ENCODE data around the gene ANO3.

Gene ANO3

GRCh38 chr11:26510164-26510563, 178.2 kb downstream of the ANO3 start:
- no peak for DNase-seq

- no peak for DNase-seq
Observed at GRCh38 chr11:26510756-26511155, 178.8 kb downstream of the ANO3 start.

GRCh38 chr11:26512196-26512595, 180.3 kb downstream of the ANO3 start:
- no peak for DNase-seq

GRCh38 chr11:26519469-26519868, 187.5 kb downstream of the ANO3 start:
- no peak for DNase-seq

GRCh38 chr11:26522912-26523610, 191.1 kb downstream of the ANO3 start:
- DNase-seq, result peak; percentile 0

- no peak for DNase-seq
Observed at GRCh38 chr11:26527685-26528084, 195.8 kb downstream of the ANO3 start.

- no peak for DNase-seq
Observed at GRCh38 chr11:26537341-26537740, 205.4 kb downstream of the ANO3 start.

- no peak for DNase-seq
Observed at GRCh38 chr11:26539517-26539916, 207.6 kb downstream of the ANO3 start.

GRCh38 chr11:26541870-26542269, 209.9 kb downstream of the ANO3 start:
- no peak for DNase-seq

- DNase-seq, result no peak
Observed at GRCh38 chr11:26549176-26549575, 217.2 kb downstream of the ANO3 start.

GRCh38 chr11:26550022-26550421, 218.1 kb downstream of the ANO3 start:
- DNase-seq, result no peak

- DNase-seq, result no peak
Observed at GRCh38 chr11:26551186-26551801, 219.4 kb downstream of the ANO3 start.

- DNase-seq, result no peak
Observed at GRCh38 chr11:26553182-26553581, 221.3 kb downstream of the ANO3 start.

- DNase-seq, result no peak
Observed at GRCh38 chr11:26554455-26554854, 222.5 kb downstream of the ANO3 start.

GRCh38 chr11:26556582-26556981, 224.7 kb downstream of the ANO3 start:
- DNase-seq, result no peak

GRCh38 chr11:26557666-26558065, 225.7 kb downstream of the ANO3 start:
- no peak for DNase-seq

GRCh38 chr11:26558190-26558589, 226.3 kb downstream of the ANO3 start:
- DNase-seq, result no peak

- DNase-seq, result no peak
Observed at GRCh38 chr11:26569646-26570045, 237.7 kb downstream of the ANO3 start.

GRCh38 chr11:26571861-26572654, 240.1 kb downstream of the ANO3 start, which contains the start of gene MUC15:
Gene MUC15, minus strand, starts transcription at chr11:26572263. Its CDS starts 5,169 bp downstream, at chr11:26567094.
- DNase-seq, result no peak

GRCh38 chr11:26572770-26573402, 241.0 kb downstream of the ANO3 start:
- no peak for DNase-seq

- DNase-seq, result peak; percentile 15
Observed at GRCh38 chr11:26573896-26574295, 242.0 kb downstream of the ANO3 start.

- no peak for DNase-seq
Observed at GRCh38 chr11:26575946-26576345, 244.0 kb downstream of the ANO3 start.

- DNase-seq, result no peak
Observed at GRCh38 chr11:26578998-26579661, 247.2 kb downstream of the ANO3 start.

Measured in NCI-H345 (cell line).